Stimulated activated CD4-positive, alpha-beta T cell treated with anti-CD3 and anti-CD28 coated beads, Interleukin-1b, Interleukin-23, amount 100 ng/mL, for 48 hours (primary cell): ENCODE data around the gene TSPAN33.
"Not testable (repeated sequence)": the region's sequence is repeated elsewhere in the genome, so short reads cannot be mapped to it uniquely, and the experiment has no call there.

Experiments used
- DNase-seq: peaks from one replicate; pipeline ENCODE4 v3.0.0-alpha.2; 2020

Gene TSPAN33

DNA sequence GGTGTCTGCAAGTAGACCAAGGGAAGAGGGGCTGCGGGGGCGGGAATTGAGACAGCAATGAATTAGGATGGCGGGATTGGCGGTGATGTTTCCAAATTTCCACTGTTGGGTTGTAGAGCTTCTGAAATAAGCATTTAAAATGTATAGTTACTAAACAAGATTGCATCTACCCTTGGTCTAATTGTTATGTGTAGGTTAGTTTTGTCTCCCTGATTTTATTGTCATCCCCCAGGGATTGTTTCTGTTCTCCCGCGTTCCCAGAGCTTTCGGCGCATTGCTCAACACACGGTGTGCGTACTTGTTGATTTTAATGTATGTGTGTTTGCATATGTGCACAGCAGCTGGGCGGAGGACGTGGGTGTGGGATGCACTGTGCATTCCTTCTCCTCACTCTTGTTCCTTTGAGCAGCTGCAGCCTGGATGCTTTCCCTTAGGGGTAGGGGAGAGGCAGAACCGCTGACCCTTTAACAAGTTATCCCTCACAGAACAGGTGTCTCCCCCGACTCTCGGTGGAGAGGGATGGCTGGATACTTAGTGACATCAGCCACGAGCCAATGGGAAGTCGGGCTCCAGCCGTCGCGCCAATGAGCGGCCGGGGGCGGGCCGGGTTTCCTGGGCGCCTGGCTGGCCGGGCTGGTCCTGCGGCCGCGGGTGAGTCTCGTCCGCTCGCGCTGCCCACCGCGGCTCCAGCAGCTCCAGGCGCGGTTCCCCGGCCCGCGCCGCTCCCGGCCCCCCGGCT lies at the start of gene TSPAN33:
Gene TSPAN33, plus strand, starts transcription at position 613 of the 739 bp plus-strand sequence. CDS start 274 bp downstream, outside the sequence.
- DNase-seq = peak; percentile 63

DNA sequence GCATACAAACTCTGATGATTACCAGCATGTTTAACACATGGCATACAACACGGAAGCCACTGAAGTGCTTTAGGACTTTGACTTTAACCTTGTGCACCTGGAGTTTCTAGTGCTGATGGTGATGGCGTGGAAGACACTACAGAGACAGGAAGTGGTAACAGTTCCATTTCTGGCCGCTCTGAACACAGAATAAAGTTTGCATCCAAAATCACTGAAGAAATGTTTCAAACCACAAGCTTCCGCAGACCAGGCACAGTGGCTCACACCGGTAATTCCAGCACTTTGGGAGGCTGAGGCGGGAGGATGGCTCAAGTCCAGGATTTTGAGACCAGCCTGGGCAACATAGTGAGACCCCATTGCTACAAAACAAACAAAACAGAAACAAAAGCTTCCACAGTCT lies 49.2 kb upstream of the TSPAN33 start:
- DNase-seq = no peak

DNA sequence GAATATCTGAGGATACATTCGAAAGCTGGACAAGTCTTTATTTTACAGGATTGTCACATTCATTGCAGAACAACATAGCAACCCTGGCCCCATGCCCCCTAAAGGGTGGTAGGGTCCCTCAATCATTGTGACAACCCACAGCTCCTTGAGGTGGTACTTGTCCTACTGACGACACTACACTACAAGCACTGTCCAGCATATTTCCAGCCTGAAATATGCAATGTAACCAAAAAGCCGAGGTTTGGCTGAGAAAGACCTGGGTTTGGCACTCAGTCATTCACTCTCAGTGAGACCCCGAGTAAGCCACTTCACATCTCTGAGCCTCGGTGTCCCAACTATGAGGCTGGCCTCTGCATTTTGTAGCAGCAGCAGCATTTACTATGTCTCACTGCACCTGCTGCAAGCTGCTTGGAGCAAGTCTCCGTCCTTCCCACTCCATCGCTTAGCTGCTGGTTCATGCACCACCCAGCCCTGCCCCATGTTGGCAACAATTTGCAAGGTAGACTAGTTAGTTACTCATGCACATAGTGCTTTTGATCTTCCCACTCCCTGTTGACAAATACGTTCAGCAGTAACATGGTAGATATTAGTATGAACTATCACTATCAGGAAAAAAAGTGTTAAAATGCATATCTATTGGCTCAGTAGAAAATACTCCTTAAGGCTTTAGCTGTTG lies 46.0 kb upstream of the TSPAN33 start:
- no peak for DNase-seq

DNA sequence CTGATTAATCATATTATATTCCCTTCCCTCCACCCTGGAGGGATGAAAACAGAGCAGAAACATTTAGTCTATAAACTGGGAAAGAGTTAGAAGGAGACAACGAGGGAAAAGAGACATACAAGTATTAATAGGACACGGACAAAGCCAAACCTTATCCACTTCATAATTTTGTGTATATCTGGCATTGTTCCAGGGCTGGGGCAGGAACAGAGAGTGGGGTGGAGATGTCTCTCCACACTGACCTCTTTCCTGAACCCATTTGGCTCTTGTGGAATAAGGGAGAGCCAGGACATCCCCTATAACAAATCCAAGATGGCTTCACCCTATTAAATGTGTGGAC lies 43.7 kb upstream of the TSPAN33 start:
- DNase-seq = no peak

- DNase-seq = no peak
These were observed 42.8 kb upstream of the TSPAN33 start for GRCh38 chr7:129101746-129102145.

- DNase-seq = no peak
These were observed 40.8 kb upstream of the TSPAN33 start for GRCh38 chr7:129103561-129104324.

DNA sequence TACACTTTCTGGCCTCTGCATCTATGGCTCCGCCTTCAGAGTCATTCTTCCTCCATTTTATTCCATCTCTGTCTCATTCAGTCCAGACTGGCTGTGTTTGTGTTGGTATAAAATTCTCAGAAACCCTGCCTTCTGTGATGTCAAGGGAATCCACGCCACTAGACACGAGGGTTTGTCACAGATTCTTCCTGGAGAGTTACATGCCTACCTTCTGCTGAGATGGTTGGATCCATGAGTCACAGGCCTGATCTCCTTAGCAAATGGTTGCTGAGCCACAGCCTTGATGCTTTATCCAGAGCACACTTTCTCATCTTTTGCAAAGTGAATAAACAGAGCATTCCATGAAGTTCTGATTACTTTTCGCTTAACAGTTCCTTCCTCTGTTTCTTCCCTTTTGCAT lies 35.9 kb upstream of the TSPAN33 start:
- DNase-seq = no peak

GRCh38 chr7:129110258-129110981 lies 34.1 kb upstream of the TSPAN33 start:
- DNase-seq = no peak

- DNase-seq = no peak
These were observed 33.5 kb upstream of the TSPAN33 start for GRCh38 chr7:129110982-129111376.

DNA sequence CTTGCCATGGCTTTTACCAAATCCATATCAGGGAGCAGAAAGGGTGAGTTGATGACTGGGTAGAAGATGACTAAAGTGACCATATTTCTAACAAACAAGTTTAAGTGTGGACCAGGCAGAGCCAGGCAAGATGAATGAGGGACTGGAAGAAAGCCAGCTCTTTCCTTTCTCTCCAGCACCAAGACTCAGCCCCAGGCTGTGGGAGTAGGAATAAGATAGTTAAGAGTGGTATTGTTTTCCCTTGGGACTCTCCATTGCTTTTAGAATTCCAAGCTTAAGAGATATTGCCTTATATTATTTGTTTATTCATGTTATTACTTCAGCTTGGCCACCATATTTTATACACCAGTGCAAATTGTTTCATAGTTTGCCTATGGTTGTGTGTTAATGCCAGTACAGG lies 28.8 kb upstream of the TSPAN33 start:
- no peak for DNase-seq

DNA sequence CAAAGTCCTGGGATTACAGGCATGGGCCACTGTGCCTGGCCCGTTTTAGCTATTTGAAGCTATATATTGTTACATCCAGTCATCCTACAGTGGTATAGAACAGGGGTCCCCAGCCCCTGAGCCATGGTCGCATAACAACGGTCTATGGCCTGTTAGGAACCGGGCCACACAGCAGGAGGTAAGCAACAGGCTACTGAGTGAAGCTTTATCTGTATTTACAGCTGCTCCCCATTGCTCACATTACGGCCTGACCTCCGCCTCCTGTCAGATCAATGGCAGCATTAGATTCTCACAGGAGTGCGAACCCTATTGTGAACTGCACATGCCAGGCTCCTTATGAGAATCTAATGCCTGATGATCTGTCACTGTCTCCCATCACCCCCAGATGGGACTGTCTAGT lies 26.3 kb upstream of the TSPAN33 start:
- no peak for DNase-seq

- DNase-seq = no peak
These were observed 25.5 kb upstream of the TSPAN33 start for GRCh38 chr7:129118976-129119375.

DNA sequence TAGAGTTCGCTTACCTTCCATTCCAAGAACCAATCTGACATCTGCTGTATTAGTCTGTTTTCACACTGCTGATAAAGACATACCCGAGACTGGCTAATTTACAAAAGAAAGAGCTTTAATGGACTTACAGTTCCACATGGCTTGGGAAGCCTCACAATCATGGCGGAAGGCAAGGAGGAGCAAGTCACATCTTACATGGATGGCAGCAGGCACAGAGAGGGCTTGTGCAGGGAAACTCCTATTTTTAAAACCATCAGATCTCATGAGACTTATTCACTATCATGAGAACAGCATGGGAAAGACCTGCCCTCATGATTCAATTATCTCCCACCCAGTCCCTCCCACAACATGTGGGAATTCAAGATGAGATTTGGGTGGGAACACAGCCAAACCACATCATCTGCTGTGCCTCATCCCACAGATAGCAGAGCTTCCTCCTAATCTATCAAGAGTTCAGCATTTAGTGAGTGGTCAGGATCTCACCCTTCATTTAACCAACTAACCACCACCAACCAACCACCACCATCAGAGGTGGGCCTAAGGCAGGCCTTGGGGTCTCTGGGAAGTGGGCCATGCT lies 22.9 kb upstream of the TSPAN33 start:
- not testable (repeated sequence) for DNase-seq

- no peak for DNase-seq
These were observed 22.3 kb upstream of the TSPAN33 start for GRCh38 chr7:129122078-129122750.

DNA sequence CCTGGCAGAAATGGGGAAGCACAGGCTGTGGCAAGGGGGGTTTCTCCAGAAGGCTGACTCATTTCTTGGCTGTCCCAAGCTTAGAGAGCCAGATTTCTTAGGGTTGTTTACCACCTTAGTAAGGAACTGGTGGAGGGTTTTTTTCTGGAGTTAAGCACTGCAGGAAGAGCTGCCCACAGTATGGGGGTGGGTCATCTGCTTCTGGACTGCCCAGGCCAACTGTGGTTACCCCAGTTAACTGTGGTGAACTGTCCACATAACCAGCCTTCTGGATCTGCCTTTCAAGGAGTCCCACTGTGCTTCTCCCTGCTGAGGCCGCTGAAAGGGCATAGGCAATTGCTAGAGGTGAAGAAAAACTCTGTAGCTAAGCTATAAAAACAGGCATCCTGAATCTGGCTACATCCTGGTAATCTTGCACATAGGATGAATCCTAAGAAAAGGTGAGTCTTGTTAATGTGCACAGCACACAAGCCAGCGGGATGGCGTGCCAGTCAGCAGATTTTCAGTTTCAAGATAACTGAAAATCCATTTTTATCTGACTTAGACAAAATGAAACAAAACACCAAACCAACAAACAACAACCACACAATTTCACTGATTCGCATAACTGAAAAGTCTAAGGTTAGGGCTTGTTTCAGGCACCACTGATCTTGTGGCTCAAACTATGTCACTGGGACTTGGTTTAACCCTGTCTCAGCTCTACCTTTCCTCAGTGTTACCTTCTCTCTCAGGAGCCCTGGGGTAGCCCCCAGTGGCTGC lies 21.6 kb upstream of the TSPAN33 start:
- DNase-seq = peak; percentile 42

DNA sequence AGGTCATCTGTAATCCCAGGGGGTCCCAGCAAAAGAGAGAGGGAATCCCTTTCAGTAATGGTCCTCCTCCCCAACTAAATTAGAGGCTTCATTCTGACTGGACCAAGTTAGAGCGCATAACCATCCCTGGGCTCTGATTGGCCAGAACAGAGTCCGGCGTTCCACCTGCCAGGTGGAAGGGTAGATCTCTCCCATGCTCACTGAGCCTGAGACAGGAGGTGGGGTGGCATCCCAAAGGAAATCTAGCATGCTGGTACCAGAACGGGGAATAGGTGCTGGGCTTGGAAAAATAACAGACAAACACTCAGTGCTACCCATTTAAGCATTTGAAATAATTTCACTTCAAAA lies 21.0 kb upstream of the TSPAN33 start:
- DNase-seq = no peak

GRCh38 chr7:129126314-129126713 lies 18.2 kb upstream of the TSPAN33 start:
- DNase-seq = no peak

- no peak for DNase-seq
These were observed 17.4 kb upstream of the TSPAN33 start for GRCh38 chr7:129127154-129127553.

GRCh38 chr7:129127601-129128000 lies 16.9 kb upstream of the TSPAN33 start:
- DNase-seq = no peak

DNA sequence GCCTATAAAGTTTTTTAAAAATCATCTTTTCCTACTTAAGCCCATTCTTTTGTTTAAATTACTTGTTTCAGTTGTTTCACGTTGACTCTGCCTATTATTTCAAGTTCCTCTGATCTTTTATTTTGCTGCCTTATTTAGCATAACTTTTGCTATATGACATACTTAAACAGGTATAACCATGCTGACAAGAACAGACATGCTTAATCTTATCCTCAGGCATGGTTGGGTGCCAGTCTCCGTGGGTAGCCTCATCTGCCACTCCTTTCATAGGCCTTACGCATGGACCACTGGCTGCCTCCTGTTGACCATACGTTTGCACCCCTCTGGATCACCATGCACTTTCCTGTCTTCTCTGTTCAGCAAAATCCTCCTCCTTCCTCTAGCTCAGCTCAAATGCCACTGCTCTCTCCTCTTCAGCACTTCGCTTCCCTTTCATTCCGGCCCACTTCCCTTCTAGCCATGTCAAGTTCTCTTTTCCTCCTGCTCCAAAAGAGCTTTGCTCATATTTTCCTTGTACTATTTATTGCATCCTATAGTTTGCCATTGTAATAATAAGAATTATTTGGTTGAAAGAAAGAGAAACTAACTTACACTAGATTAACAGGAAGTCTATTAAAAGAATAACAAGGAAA lies 10.0 kb upstream of the TSPAN33 start:
- no peak for DNase-seq
